ENCODE data around the gene ZEB1.

GRCh38 chr10:31426401-31426800 is 107.4 kb downstream of the ZEB1 start:
- TF ChIP-seq YY1 (IDR thresholded peaks at IDR 0.05; ENCODE audit: low read depth) (no peak), CREB1 (IDR thresholded peaks at IDR 0.05; ENCODE audit: low read depth) (no peak), EP300 (IDR thresholded peaks at IDR 0.05; ENCODE audit: borderline replicate concordance) (no peak), TAF1 (IDR thresholded peaks at IDR 0.05; ENCODE audit: low read depth) (no peak), NFIC (IDR thresholded peaks at IDR 0.05) (no peak), TEAD4 (IDR thresholded peaks at IDR 0.05) (no peak), REST (IDR thresholded peaks at IDR 0.05; ENCODE audit: low read depth) (no peak), TCF12 (IDR thresholded peaks at IDR 0.05; ENCODE audit: low read depth) (no peak), CEBPB (IDR thresholded peaks at IDR 0.05) (no peak), RAD21 (IDR thresholded peaks at IDR 0.05; ENCODE audit: low read depth) (no peak), EGR1 (IDR thresholded peaks at IDR 0.05) (no peak)
- TF ChIP-seq, protein P1, sequence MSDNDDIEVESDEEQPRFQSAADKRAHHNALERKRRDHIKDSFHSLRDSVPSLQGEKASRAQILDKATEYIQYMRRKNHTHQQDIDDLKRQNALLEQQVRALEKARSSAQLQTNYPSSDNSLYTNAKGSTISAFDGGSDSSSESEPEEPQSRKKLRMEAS (IDR thresholded peaks at IDR 0.05) = no peak
